HepG2 (cell line): ENCODE data around the gene MYH7. TPM values are rescaled to one million over a fixed set of nuclear protein-coding genes. Genes with fewer than 3 reads are reported as not detected.
A peak's percentile ranks its signal among the peaks of the same experiment; 100 is the strongest.

ENCODE experiments used
- AGO2 ChIP-seq: fragments of 200-400 bp; formaldehyde crosslinking; optimal IDR thresholded peaks from 2 replicates; pipeline ENCODE3; 2017; ENCODE audit warnings: mild to moderate bottlenecking, low read depth, low read length, moderate library complexity
- BCL6 ChIP-seq: IDR thresholded peaks from 2 replicates; pipeline ENCODE4 v1.6.1; 2016; ENCODE audit warnings: missing genetic modification reagents, missing compliant biosample characterization
- CREB1 ChIP-seq, 2 experiments: fragments of 450-650 bp in 1 of 2; IDR thresholded peaks; 2 replicates each; pipeline ENCODE4 v1.6.1; 2016 to 2017; ENCODE audit warnings: control low read depth in 1 of 2, mild to moderate bottlenecking in 1 of 2, missing compliant biosample characterization in 1 of 2, missing genetic modification characterization in 1 of 2
- CSRNP2 ChIP-seq: sonication (generic); formaldehyde crosslinking; conservative IDR thresholded peaks from 2 replicates; pipeline ENCODE4 v1.8.0; 2022; ENCODE audit warnings: low read depth, missing genetic modification reagents
- E2F1 ChIP-seq: sonication (generic); formaldehyde crosslinking; IDR thresholded peaks from 2 replicates; pipeline ENCODE4 v1.5.0; 2020; ENCODE audit warnings: missing genetic modification reagents
- HNRNPL ChIP-seq: fragments of 200-400 bp; formaldehyde crosslinking; IDR thresholded peaks from 2 replicates; pipeline ENCODE4 v1.6.1; 2017; ENCODE audit warnings: mild to moderate bottlenecking, low read depth, low read length
- JUNB ChIP-seq: sonication (generic); formaldehyde crosslinking; IDR thresholded peaks from 2 replicates; pipeline ENCODE4 v1.8.0; 2022; ENCODE audit warnings: missing genetic modification reagents, mild to moderate bottlenecking, borderline replicate concordance
- KAT7 ChIP-seq: IDR thresholded peaks from 2 replicates; pipeline ENCODE4 v1.6.1; 2018; ENCODE audit warnings: borderline replicate concordance, missing compliant biosample characterization
- KAT8 ChIP-seq: IDR thresholded peaks from 2 replicates; pipeline ENCODE4 v1.6.1; 2016; ENCODE audit warnings: missing genetic modification reagents, missing compliant biosample characterization
- KDM5A ChIP-seq: fragments of 200-600 bp; sonication (generic); IDR thresholded peaks from 2 replicates; pipeline ENCODE4 v1.7.0; 2018; ENCODE audit warnings: antibody characterized with exemption, mild to moderate bottlenecking, low read length, borderline replicate concordance
- MEIS2 ChIP-seq: sonication (generic); formaldehyde crosslinking; IDR thresholded peaks from 2 replicates; pipeline ENCODE4 v1.9.0; 2021; ENCODE audit warnings: mild to moderate bottlenecking, missing genetic modification reagents
- NPAS2 ChIP-seq: sonication (generic); formaldehyde crosslinking; IDR thresholded peaks from 2 replicates; pipeline ENCODE4 v1.8.0; 2022; ENCODE audit warnings: mild to moderate bottlenecking, missing genetic modification reagents, borderline replicate concordance
- RXRA ChIP-seq: sonication (generic); formaldehyde crosslinking; IDR thresholded peaks from 2 replicates; pipeline ENCODE4 v1.5.1; 2020; ENCODE audit warnings: missing genetic modification reagents
- SALL1 ChIP-seq: sonication (generic); formaldehyde crosslinking; IDR thresholded peaks from 2 replicates; pipeline ENCODE4 v1.8.0; 2022; ENCODE audit warnings: mild to moderate bottlenecking, missing genetic modification reagents
- TAF15 ChIP-seq: fragments of 200-400 bp; formaldehyde crosslinking; IDR thresholded peaks from one replicate; pipeline ENCODE4 v1.6.1; 2018; ENCODE audit warnings: mild to moderate bottlenecking, low read depth, low read length; ENCODE audit not compliant: poor library complexity, severe bottlenecking
- TCF7 ChIP-seq: sonication (generic); IDR thresholded peaks from 2 replicates; pipeline ENCODE4 v1.6.1; 2016; ENCODE audit warnings: antibody characterized with exemption, low read depth
- ZBTB46 ChIP-seq: sonication (generic); formaldehyde crosslinking; IDR thresholded peaks from 2 replicates; pipeline ENCODE4 v1.4.0; 2020; ENCODE audit warnings: mild to moderate bottlenecking, missing genetic modification reagents, borderline replicate concordance
- ZFP36 ChIP-seq: fragments of 150-350 bp; IDR thresholded peaks from 2 replicates; pipeline ENCODE4 v1.6.1; 2018; ENCODE audit warnings: borderline replicate concordance, low read length, low read depth; ENCODE audit not compliant: partially characterized antibody
- ZNF101 ChIP-seq: sonication (generic); formaldehyde crosslinking; IDR thresholded peaks from 2 replicates; pipeline ENCODE4 v1.4.0; 2020; ENCODE audit warnings: mild to moderate bottlenecking, low read depth, missing genetic modification reagents, borderline replicate concordance
- ZNF251 ChIP-seq: sonication (generic); formaldehyde crosslinking; IDR thresholded peaks from 2 replicates; pipeline ENCODE4 v1.9.0; 2021; ENCODE audit warnings: mild to moderate bottlenecking, missing genetic modification reagents
- ZNF362 ChIP-seq: sonication (generic); formaldehyde crosslinking; IDR thresholded peaks from 2 replicates; pipeline ENCODE4 v1.4.0; 2020; ENCODE audit warnings: missing genetic modification reagents, mild to moderate bottlenecking, borderline replicate concordance
- ZNF44 ChIP-seq: sonication (generic); formaldehyde crosslinking; IDR thresholded peaks from 2 replicates; pipeline ENCODE4 v1.5.1; 2020; ENCODE audit warnings: mild to moderate bottlenecking, missing genetic modification reagents
- ZNF570 ChIP-seq: sonication (generic); formaldehyde crosslinking; IDR thresholded peaks from 2 replicates; pipeline ENCODE4 v1.4.0; 2020; ENCODE audit warnings: mild to moderate bottlenecking, missing genetic modification reagents, borderline replicate concordance
- ZNF644 ChIP-seq: IDR thresholded peaks from 2 replicates; pipeline ENCODE4 v1.6.1; 2016; ENCODE audit warnings: low read depth
- ZSCAN20 ChIP-seq: sonication (generic); formaldehyde crosslinking; IDR thresholded peaks from 2 replicates; pipeline ENCODE4 v1.4.0; 2020; ENCODE audit warnings: missing genetic modification reagents, mild to moderate bottlenecking, borderline replicate concordance
- polyA plus RNA-seq, 8 experiments: library from polyadenylated mRNA; depleted of rRNA in 3 of 8; stranded (reverse) in 7 of 8; unstranded in 1 of 8; fragments of >200 nt; fragmentation: Illumina TruSeq in 4 of 8; extraction: Trizol in 4 of 8; gene quantifications; 2 replicates each; pipeline versions ENCODE4 v1.2.1 to v1.2.3, GENCODE V29; 2011 to 2016; ENCODE audit warnings: low read depth in 4 of 8, missing spikeins in 1 of 8, mixed read lengths in 1 of 8; ENCODE audit not compliant: insufficient read depth in 1 of 8
- total RNA-seq, 5 experiments: library from RNA; depleted of rRNA; stranded (reverse); fragments of >200 nt; fragmentation: Illumina TruSeq; extraction: Trizol; gene quantifications; 2 replicates each; pipeline ENCODE4 v1.2.3, GENCODE V29; 2016; ENCODE audit warnings: low read depth in 1 of 5

The MYH7 gene
- total and polyA plus RNA-seq, 2 of the 13 experiments (the other 11 are each of a cell fraction or from before 2014, with no cell fraction given), result 0.04 TPM; not detected in 1

- no peak for TF ChIP-seq TAF15
- TF ChIP-seq ZNF362, result no peak
- no peak for TF ChIP-seq ZNF101 (CRISPR knock-in tag)
- no peak for TF ChIP-seq ZNF644
- TF ChIP-seq MEIS2 (CRISPR knock-in tag), result peak; percentile 62; the same call in 1 of the 2 replicates
- TF ChIP-seq ZFP36, result no peak
- TF ChIP-seq CSRNP2 (CRISPR knock-in tag), result no peak
- TF ChIP-seq NPAS2 (CRISPR knock-in tag), result no peak
- TF ChIP-seq ZBTB46 (CRISPR knock-in tag), result no peak
- no peak for TF ChIP-seq KAT8 (CRISPR knock-in tag)
- peak; percentile 63 for TF ChIP-seq RXRA (CRISPR knock-in tag)
- TF ChIP-seq CREB1 (IDR thresholded peaks at IDR 0.05), result no peak
- no peak for TF ChIP-seq CREB1 (CRISPR knock-in tag; IDR thresholded peaks at IDR 0.05)
- no peak for TF ChIP-seq AGO2
- no peak for TF ChIP-seq JUNB
- TF ChIP-seq ZNF570, result no peak; the same call in 1 of the 2 replicates
- no peak for TF ChIP-seq ZNF44 (CRISPR knock-in tag)
- TF ChIP-seq TCF7, result no peak
- no peak for TF ChIP-seq E2F1 (CRISPR knock-in tag)
- TF ChIP-seq KDM5A, result no peak
- no peak for TF ChIP-seq ZNF251 (CRISPR knock-in tag)
- TF ChIP-seq KAT7, result no peak
- TF ChIP-seq BCL6 (CRISPR knock-in tag), result 0 out of 2 replicates have a peak, but pooled peaks have one; percentile 3
- no peak for TF ChIP-seq ZSCAN20 (CRISPR knock-in tag)
- TF ChIP-seq HNRNPL, result 0 out of 2 replicates have a peak, but pooled peaks have one; percentile 64
- TF ChIP-seq SALL1 (CRISPR knock-in tag), result peak; percentile 94
These were observed at the start of gene MYH7 (continued) for GRCh38 chr14:23435543-23436326.
